NOMO-1 treated with dmso at 0.1 percent for 144 hours (cell line): ENCODE results near the gene MAN2B1.
"Not testable (repeated sequence)": the region's sequence is repeated elsewhere in the genome, so short reads cannot be mapped to it uniquely, and the experiment has no call there.

Source experiments
- DNase-seq: peaks from one replicate; lab custom pipeline; 2025; ENCODE audit not compliant: unreplicated experiment; lab: John Stamatoyannopoulos, UW

The MAN2B1 gene

GRCh38 chr19:12689581-12690216 is 23.2 kb upstream of the MAN2B1 start:
- no peak for DNase-seq

DNA sequence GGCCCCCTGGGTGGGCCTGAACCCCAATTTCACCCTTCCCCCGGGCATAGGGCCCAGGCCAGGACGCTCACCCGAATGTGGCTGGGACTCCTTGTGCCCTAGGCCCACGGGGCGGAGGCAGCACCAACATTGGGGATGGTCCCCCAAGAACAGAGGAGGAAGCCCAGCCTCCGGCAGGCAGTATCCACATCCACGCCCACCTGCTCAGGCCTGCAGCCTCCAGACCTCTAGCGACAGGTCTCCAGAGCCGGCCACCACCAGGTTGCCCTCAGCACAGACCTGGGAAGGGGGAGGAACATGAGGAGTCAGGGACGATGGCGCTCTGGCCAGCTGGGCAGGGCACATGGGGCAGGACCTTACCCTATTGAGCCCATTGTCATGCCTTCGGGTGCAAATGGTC is 22.5 kb upstream of the MAN2B1 start:
- DNase-seq = no peak

GRCh38 chr19:12687496-12688196 is 21.1 kb upstream of the MAN2B1 start, which contains the start of gene GNG14:
Gene GNG14, plus strand, starts transcription at chr19:12687998. Its CDS starts 51 bp downstream, at chr19:12688049.
- DNase-seq = no peak

- no peak for DNase-seq
Observed at GRCh38 chr19:12685831-12686230, 19.3 kb upstream of the MAN2B1 start.

- peak; percentile 95 for DNase-seq
Observed at GRCh38 chr19:12681074-12681987, 14.8 kb upstream of the MAN2B1 start, which contains the start of gene DHPS. Gene DHPS, minus strand, starts transcription at chr19:12681880. Its CDS starts 114 bp downstream, at chr19:12681766.

DNA sequence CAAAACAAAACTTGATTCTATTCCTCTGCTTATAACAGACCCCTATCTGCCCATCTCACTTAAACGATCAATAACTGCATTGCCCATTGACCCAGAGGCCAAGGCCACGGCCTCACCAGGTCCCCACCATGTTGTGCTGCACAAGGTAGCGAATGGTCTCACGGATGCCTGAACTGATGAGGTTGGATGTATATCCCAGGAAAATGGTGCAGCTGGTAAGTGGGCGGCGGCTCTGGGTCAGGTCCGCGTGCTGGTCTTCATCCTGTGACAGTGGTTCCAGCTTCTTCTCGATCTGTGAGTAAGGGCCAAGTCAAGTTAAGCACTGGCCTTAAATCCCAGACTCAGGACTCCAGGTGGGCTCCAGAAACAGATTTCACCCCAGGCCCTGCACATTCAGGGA is 13.5 kb upstream of the MAN2B1 start:
- no peak for DNase-seq

DNA sequence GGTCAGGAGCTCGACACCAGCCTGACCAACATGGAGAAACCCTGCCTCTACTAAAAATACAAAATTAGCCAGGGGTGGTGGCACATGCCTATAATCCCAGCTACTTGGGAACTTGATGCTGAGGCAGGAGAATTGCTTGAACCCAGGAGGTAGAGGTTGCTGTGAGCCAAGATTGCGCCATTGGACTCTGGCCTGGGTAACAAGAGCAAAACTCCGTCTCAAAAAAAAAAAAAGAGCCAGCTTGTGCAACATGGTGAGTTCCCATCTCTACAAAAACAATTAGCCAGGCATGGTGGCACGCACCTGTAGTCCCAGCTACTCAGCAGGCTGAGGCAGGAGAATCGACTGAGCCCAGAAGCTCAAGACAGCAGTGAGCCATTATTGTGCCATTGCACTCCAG is 11.5 kb upstream of the MAN2B1 start:
- not testable (repeated sequence) for DNase-seq

DNA sequence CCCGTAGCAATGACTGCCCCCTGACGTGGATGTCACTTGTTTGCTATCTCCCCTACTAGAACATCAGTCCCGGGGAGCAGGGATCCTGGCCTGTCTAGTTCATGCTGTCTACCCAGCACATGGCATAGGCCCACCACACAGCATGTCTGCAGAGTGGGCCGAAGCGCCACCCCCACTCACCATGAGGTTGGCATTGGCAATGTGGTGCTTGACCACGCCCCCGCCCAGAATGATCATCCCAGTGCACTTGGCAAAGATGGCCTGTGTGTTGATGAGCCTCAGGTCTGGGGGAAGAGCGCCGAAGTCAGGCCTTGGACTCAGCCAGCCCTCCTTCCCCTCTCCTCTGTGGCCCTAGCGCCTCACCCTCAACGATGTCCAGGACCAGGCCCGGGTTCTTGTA is 10.4 kb upstream of the MAN2B1 start:
- no peak for DNase-seq

- peak; percentile 16 for DNase-seq
Observed at GRCh38 chr19:12676384-12676792, 9.8 kb upstream of the MAN2B1 start.

DNA sequence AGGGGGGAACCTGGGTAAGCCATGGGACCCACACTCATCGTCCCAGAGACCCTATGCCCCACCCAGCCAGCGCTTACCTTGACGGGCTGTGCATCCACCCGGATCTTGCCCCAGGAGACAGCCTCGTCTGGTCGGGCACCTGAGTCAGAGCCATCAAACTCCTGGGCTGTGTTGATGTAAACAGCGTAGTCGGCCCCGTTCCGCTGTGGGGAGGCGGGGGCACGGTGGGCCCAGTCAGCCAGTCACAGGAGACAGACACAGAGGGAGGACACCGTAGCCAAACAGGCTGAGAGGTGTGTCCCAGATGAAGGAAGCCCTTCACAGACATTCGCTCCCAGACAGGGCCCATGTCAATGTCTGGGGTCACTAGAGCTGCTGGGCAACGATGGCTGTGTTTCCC is 9.4 kb upstream of the MAN2B1 start:
- no peak for DNase-seq

DNA sequence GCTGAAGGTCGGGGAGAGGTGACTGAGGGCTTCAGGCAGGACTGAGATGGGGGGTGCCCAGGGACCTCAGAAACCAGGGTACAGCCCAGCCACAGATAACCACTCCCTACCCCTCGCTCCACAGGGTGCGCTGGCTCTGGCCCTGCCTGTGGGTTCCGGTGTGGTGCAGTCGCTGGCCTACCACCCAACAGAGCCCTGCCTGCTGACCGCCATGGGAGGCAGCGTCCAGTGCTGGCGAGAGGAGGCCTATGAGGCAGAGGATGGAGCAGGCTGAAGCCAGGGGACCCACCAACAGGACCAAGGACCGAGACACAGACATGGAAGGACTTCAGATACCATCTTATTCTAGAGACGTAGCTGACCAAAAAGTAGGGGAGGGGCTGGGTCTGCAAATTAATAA is 8.9 kb upstream of the MAN2B1 start:
- no peak for DNase-seq

DNA sequence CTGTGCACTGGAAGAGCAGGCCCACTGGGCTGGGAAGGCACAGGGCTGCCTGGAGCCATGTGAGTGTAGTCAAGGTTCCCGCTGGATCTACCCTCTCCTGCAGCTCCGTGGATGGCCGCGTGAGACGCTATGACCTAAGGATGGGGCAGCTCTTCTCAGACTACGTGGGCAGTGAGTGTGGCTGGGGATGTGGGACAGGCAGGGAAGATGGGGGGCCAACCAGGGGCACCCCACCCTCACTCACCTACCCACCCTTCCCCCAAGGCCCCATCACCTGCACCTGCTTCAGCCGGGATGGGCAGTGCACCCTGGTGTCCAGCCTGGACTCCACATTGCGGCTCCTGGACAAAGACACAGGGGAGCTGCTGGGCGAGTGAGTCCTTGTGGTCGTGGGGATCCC is 6.2 kb upstream of the MAN2B1 start:
- DNase-seq = no peak

DNA sequence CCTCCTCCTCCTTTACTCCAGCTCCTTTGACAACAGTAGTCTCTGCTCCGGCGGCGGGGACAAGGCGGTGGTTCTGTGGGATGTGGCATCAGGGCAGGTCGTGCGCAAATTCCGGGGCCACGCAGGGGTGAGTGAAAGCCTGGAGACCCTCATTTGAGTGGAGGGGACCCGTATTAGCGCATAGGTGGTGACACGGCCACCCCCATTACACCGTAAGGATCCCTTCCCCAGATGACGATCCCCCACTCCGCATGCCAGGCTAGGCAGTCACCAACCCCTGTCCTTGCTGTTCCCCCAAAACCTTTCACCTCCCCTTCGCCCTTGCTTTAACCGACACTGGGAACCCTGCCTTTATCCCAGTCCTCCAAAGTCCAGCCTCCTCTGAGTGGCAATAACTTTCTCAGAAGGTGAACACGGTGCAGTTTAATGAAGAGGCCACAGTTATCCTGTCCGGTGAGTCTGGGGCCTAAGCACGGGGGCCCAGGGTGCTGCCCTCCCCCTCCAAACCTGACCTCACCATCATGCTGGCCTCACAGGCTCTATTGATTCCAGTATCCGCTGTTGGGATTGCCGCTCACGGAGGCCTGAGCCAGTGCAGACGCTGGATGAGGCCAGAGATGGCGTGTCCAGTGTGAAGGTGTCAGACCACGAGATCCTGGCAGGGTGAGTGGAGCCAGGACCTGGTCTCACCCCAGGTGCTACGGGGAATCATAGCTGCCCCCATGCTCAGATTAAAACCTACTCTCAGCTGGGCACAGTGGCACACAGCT is 3.8 kb upstream of the MAN2B1 start:
- no peak for DNase-seq

DNA sequence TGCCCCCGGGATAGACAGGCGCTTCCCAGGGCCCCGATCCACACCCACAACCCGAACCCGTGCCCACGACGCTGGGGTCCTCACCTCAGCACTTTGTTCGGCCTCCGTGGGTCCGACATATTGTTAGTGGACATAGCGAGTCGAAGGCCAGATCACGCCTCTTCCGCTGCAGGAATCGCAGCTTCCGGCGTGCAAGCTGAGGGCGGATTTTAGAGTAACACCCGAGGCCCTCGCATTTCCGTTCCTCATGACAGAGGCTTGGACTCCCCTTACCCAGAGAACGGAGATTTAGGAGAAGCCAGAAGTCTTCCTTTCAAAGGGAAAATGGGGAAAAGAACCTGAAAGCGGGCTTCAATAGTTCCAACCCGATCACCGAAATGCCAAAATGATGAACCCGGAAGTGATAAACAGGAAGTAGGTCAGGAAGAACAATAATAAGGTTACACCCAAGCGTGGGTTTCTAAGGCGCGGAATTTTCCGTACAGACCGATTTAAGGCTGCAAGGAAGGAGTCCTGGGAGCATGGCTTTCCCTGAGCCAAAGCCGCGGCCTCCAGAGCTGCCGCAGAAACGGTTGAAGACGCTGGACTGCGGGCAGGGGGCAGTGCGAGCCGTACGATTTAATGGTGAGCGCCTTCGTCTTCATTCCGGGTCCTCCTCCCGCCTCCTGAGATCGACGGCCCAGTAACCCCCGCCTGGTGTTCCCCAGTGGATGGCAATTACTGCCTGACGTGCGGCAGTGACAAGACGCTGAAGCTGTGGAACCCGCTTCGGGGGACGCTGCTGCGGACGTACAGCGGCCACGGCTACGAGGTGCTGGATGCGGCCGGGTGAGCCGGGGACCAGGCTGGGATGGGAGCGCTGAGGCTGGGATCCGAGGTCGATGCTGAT is 3.0 kb upstream of the MAN2B1 start:
- DNase-seq = peak; percentile 77

DNA sequence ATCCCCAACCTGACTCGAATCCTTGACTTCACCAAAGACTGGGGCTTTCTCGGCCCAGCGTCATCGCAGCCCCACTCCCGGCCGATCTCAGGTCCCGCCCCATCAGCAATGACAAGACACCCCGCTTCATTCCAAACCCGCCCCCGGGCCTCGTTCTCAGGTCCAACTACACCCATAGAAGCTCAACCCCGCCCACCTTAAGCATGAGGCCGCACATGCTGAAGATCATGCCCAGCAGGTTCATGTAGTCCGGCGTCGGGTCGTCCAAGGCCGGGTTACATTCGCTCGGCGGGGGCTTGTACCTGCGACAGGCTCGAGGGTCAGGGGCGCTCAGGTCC is 2.4 kb upstream of the MAN2B1 start:
- DNase-seq = no peak

GRCh38 chr19:12668346-12668745 is 1.8 kb upstream of the MAN2B1 start:
- no peak for DNase-seq

- DNase-seq = no peak
Observed at GRCh38 chr19:12667731-12668302, 1.3 kb upstream of the MAN2B1 start.

DNA sequence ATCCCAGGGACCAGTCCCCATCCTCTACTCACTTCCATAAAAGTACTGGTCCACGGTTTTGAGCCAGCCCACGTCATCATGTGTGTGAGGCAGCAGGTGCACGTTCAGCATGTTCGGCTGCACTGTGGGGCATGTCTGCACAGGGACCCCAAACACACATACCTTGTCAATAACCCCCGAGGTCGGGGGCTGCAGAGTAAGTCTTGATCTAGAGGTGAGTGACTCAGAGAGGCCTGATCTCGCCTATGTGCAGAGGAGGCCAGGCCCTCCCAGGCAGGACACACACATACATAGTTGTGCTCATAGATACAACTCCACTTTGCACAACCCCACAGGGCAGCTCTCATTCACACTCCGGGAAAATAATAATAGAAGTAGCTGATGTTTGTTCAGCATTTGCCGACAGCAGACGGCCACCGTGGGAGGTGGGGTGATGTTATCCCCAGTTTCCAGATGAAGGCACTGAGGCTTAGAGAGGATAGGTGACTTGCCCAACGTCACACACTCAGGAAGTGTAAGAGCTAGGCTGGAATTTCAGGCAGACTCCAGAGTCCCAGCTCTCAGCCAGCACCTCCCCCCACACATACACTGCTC is 774 bp downstream of the MAN2B1 start:
- DNase-seq = no peak

GRCh38 chr19:12665281-12665573 is 1.3 kb downstream of the MAN2B1 start:
- DNase-seq = peak; percentile 89
